Uterus (tissue), 2 donors: ENCODE results near the gene NOS1.

Source experiments
- CTCF ChIP-seq, 4 experiments: fragments of 200-600 bp in 2 of 4; fragments of 450-650 bp in 2 of 4; sonication (generic) in 2 of 4; IDR thresholded peaks; one replicate each; pipeline ENCODE4 v1.5.1; 2016 to 2019; ENCODE audit warnings: antibody characterized with exemption in 4 of 4, mild to moderate bottlenecking in 2 of 4, moderate library complexity in 1 of 4
- POLR2A ChIP-seq, 2 donors: fragments of 450-650 bp; IDR thresholded peaks; one replicate each; pipeline ENCODE4 v1.6.1; 2016; ENCODE audit warnings: antibody characterized with exemption in 2 of 2, mild to moderate bottlenecking in 1 of 2, moderate library complexity in 1 of 2

- TF ChIP-seq POLR2A (IDR thresholded peaks at IDR 0.05): no peak
- no peak for TF ChIP-seq CTCF (IDR thresholded peaks at IDR 0.05)
These were observed 152.5 kb downstream of the NOS1 start for GRCh38 chr12:117208811-117209455.
